LNCaP clone FGC (cell line): Measurements from ENCODE around the gene LPIN1.
"Not testable (repeated sequence)": the region's sequence is repeated elsewhere in the genome, so short reads cannot be mapped to it uniquely, and the experiment has no call there.

Experiments used
- DNase-seq: peaks from one replicate; pipeline ENCODE4 v3.0.0-alpha.2; 2011; ENCODE audit warnings: low read depth
- H3K4me3 ChIP-seq: 2 replicates; pipeline ENCODE4 v1.5.1; 2011; ENCODE audit warnings: mild to moderate bottlenecking, low read depth, low read length, control low read depth
- CTCF ChIP-seq: IDR thresholded peaks from 2 replicates; pipeline ENCODE4 v1.5.1; 2012; ENCODE audit warnings: mild to moderate bottlenecking; ENCODE audit not compliant: control insufficient read depth, insufficient read depth; ENCODE audit errors: extremely low read depth

Gene LPIN1

GRCh38 chr2:11839916-11840315, 93.5 kb downstream of the LPIN1 start:
- H3K4me3 ChIP-seq: no peak overlapping the region
- TF ChIP-seq CTCF: no peak
- no peak for DNase-seq

- TF ChIP-seq CTCF: no peak
- no peak for DNase-seq
- no peak overlapping the region for H3K4me3 ChIP-seq
Observed at GRCh38 chr2:11842336-11842735, 95.9 kb downstream of the LPIN1 start.

GRCh38 chr2:11844798-11845197, 98.4 kb downstream of the LPIN1 start:
- not testable (repeated sequence) for DNase-seq, H3K4me3 ChIP-seq

GRCh38 chr2:11847935-11848334, 101.5 kb downstream of the LPIN1 start:
- not testable (repeated sequence) for H3K4me3 ChIP-seq, DNase-seq

- TF ChIP-seq CTCF: no peak
- DNase-seq: no peak
- H3K4me3 ChIP-seq: no peak overlapping the region
Observed at GRCh38 chr2:11850082-11850481, 103.7 kb downstream of the LPIN1 start.

GRCh38 chr2:11852526-11853196, 106.2 kb downstream of the LPIN1 start:
- TF ChIP-seq CTCF: no peak
- H3K4me3 ChIP-seq: no peak overlapping the region

GRCh38 chr2:11853197-11853588, 106.8 kb downstream of the LPIN1 start:
- no peak for DNase-seq
- H3K4me3 ChIP-seq: no peak overlapping the region
- no peak for TF ChIP-seq CTCF

More at GRCh38 chr2:11852526-11853196, 106.2 kb downstream of the LPIN1 start:
- no peak for DNase-seq

- TF ChIP-seq CTCF: no peak
- no peak overlapping the region for H3K4me3 ChIP-seq
- DNase-seq: no peak
Observed at GRCh38 chr2:11855064-11855760, 108.8 kb downstream of the LPIN1 start.
